Dermis microvascular lymphatic vessel endothelial cell (primary cell): ENCODE measurements around the gene DACT1. TPM values are rescaled to one million over a fixed set of nuclear protein-coding genes. Genes with fewer than 3 reads are reported as not detected.

ENCODE experiments used
- DNase-seq, 2 donors: peaks; one replicate each; pipeline versions ENCODE4 v3.0.0 to v3.0.0-alpha.2; 2010; ENCODE audit warnings: low read depth in 2 of 2
- total RNA-seq: library from RNA; depleted of rRNA; stranded (reverse); fragments of >200 nt; gene quantifications from 2 replicates; pipeline ENCODE4 v1.2.1, GENCODE V29; 2014

DACT1 gene
- total RNA-seq, 1 donor from 2014 or later: 0.13 TPM

- DNase-seq: no peak
Observed at GRCh38 chr14:58635091-58635830, 2.5 kb upstream of the DACT1 start.

- no peak for DNase-seq
Observed at GRCh38 chr14:58636129-58636528, 1.6 kb upstream of the DACT1 start.

- peak; percentile 6 to 51 for DNase-seq
Observed at GRCh38 chr14:58637040-58637390, 747 bp upstream of the DACT1 start.

GRCh38 chr14:58638231-58639197, 752 bp downstream of the DACT1 start:
- peak in 1 of 2 donors; percentile 17 for DNase-seq

GRCh38 chr14:58639198-58639565, 1.4 kb downstream of the DACT1 start:
- DNase-seq: no peak

GRCh38 chr14:58639842-58640484, 2.2 kb downstream of the DACT1 start:
- peak; percentile 48 to 59 for DNase-seq

GRCh38 chr14:58640959-58641358, 3.2 kb downstream of the DACT1 start:
- no peak for DNase-seq

GRCh38 chr14:58641509-58641908, 3.7 kb downstream of the DACT1 start:
- no peak for DNase-seq

GRCh38 chr14:58643366-58643765, 5.6 kb downstream of the DACT1 start:
- no peak for DNase-seq

GRCh38 chr14:58645641-58646040, 7.9 kb downstream of the DACT1 start:
- DNase-seq: no peak

GRCh38 chr14:58646479-58646878, 8.7 kb downstream of the DACT1 start:
- DNase-seq: no peak

GRCh38 chr14:58647777-58648176, 10.0 kb downstream of the DACT1 start:
- no peak for DNase-seq

GRCh38 chr14:58650857-58651256, 13.1 kb downstream of the DACT1 start:
- DNase-seq: no peak

- DNase-seq: no peak
Observed at GRCh38 chr14:58656671-58657411, 19.1 kb downstream of the DACT1 start.

- no peak for DNase-seq
Observed at GRCh38 chr14:58659061-58659460, 21.3 kb downstream of the DACT1 start.

- no peak for DNase-seq
Observed at GRCh38 chr14:58659846-58660245, 22.1 kb downstream of the DACT1 start.

GRCh38 chr14:58660407-58660806, 22.6 kb downstream of the DACT1 start:
- no peak for DNase-seq

- DNase-seq: no peak
Observed at GRCh38 chr14:58662018-58662417, 24.3 kb downstream of the DACT1 start.

GRCh38 chr14:58662759-58663158, 25.0 kb downstream of the DACT1 start:
- DNase-seq: no peak

- DNase-seq: no peak
Observed at GRCh38 chr14:58663494-58664111, 25.8 kb downstream of the DACT1 start.
